ENCODE results near the gene MYO1E. TPM values are rescaled to one million over a fixed set of nuclear protein-coding genes. Genes with fewer than 3 reads are reported as not detected.
A peak's percentile ranks its signal among the peaks of the same experiment; 100 is the strongest.

The MYO1E gene
- total and polyA plus RNA-seq, 4 donors = 6.7 to 70.9 (median 21.6) TPM

DNA sequence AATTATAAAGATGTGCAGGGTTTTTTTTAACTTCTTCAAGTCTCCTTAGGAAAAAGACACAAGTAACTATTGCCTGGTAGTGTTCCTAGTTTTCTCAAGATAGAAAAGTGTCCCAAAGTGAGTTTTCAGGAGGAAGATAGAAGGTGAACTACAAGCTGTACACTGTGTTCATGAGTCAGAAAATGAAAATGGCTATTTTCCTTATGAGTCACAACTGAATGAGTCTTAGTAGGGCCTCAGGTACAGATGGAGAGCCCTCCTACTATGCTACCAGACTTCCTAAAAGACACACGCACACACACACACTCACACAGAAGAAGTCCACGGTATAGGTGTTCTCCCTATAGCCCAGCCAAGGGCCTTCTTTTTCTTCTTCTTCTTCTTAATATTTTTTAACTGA is 3.1 kb downstream of the MYO1E start:
- no peak for DNase-seq (ENCODE audit: low spot score)
- H3K9ac ChIP-seq (ENCODE audit: low read depth in 1 of 2, low read length in 2 of 2) = no peak overlapping the region
- H3K36me3 ChIP-seq (ENCODE audit: control insufficient read depth in 4 of 4, insufficient read depth in 3 of 4, low read depth in 1 of 4, low read length in 3 of 4) = peaks cover 0 to 1% (median 0%) of the 10 kb centered on the region in 4 donors
- H3K9me3 ChIP-seq (ENCODE audit: control insufficient read depth in 4 of 4, low read length in 3 of 4) = no peaks in the 10 kb centered on the region
- TF ChIP-seq HNF4G (IDR thresholded peaks at IDR 0.05) (no peak), GABPA (IDR thresholded peaks at IDR 0.05 in 1 of 2, conservative IDR thresholded peaks at IDR 0.05 in 1 of 2) (no peak), RAD21 (IDR thresholded peaks at IDR 0.05) (no peak)
- TF ChIP-seq, protein P1, sequence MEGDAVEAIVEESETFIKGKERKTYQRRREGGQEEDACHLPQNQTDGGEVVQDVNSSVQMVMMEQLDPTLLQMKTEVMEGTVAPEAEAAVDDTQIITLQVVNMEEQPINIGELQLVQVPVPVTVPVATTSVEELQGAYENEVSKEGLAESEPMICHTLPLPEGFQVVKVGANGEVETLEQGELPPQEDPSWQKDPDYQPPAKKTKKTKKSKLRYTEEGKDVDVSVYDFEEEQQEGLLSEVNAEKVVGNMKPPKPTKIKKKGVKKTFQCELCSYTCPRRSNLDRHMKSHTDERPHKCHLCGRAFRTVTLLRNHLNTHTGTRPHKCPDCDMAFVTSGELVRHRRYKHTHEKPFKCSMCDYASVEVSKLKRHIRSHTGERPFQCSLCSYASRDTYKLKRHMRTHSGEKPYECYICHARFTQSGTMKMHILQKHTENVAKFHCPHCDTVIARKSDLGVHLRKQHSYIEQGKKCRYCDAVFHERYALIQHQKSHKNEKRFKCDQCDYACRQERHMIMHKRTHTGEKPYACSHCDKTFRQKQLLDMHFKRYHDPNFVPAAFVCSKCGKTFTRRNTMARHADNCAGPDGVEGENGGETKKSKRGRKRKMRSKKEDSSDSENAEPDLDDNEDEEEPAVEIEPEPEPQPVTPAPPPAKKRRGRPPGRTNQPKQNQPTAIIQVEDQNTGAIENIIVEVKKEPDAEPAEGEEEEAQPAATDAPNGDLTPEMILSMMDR (IDR thresholded peaks at IDR 0.05; ENCODE audit: low read depth, low read length, missing input control) = no peak
- TF ChIP-seq, protein P2, sequence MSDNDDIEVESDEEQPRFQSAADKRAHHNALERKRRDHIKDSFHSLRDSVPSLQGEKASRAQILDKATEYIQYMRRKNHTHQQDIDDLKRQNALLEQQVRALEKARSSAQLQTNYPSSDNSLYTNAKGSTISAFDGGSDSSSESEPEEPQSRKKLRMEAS (IDR thresholded peaks at IDR 0.05) = no peak
- 98% methylated on average over 2 of the region's 2 CpGs for WGBS
- no peak overlapping the region for H3K4me3 ChIP-seq (ENCODE audit: low read depth in 1 of 3, low read length in 3 of 3)
- H3K27me3 ChIP-seq (ENCODE audit: control insufficient read depth in 4 of 4, insufficient read depth in 4 of 4, low read length in 3 of 4) = no peaks in the 10 kb centered on the region
- H3K4me1 ChIP-seq (ENCODE audit: control insufficient read depth in 4 of 4, insufficient read depth in 4 of 4, low read length in 3 of 4) = peaks cover 0 to 40% (median 12%) of the 10 kb centered on the region in 4 donors
- no peak overlapping the region for H3K27ac ChIP-seq (ENCODE audit: low read depth in 1 of 2, low read length in 2 of 2)

DNA sequence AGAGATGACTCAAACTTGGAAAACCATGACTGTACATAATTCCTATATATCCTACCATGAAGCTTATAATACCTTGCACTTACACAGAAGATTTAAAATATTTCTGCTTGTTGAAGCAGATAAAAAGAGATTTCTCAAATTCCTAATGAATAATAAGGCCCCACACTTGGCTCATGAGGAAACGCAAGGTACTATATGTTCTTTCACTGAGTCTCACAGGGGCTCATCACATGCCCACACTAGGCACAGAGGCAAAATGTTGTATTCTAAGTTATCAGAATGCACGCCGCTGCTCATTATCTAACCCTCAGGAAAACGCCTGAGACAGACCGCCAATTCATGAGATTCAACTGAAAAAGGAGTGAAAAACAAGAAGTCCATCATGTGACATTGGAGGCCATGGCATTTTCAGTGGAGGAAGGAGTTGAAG is 5.6 kb downstream of the MYO1E start:
- TF ChIP-seq YY1 (IDR thresholded peaks at IDR 0.05) (peak; percentile 31), HNF4G (IDR thresholded peaks at IDR 0.05) (no peak)
- TF ChIP-seq, protein P2 (IDR thresholded peaks at IDR 0.05) = no peak
- Histone ChIP-seq H3K9ac (ENCODE audit: low read depth in 1 of 2, low read length in 2 of 2) (no peak overlapping the region), H3K27me3 (ENCODE audit: control insufficient read depth in 4 of 4, insufficient read depth in 4 of 4, low read length in 3 of 4) (no peaks in the 10 kb centered on the region), H3K36me3 (ENCODE audit: control insufficient read depth in 4 of 4, insufficient read depth in 3 of 4, low read depth in 1 of 4, low read length in 3 of 4) (peaks cover 0 to 1% (median 0%) of the 10 kb centered on the region in 4 donors), H3K4me3 (ENCODE audit: low read depth in 1 of 3, low read length in 3 of 3) (no peak overlapping the region), H3K4me1 (ENCODE audit: control insufficient read depth in 4 of 4, insufficient read depth in 4 of 4, low read length in 3 of 4) (peaks cover 0 to 36% (median 10%) of the 10 kb centered on the region in 4 donors), H3K9me3 (ENCODE audit: control insufficient read depth in 4 of 4, low read length in 3 of 4) (no peaks in the 10 kb centered on the region), H3K27ac (ENCODE audit: low read depth in 1 of 2, low read length in 2 of 2) (no peak overlapping the region)
- WGBS = 79% methylated on average over 5 of the region's 5 CpGs
- no peak for DNase-seq (ENCODE audit: low spot score)

DNA sequence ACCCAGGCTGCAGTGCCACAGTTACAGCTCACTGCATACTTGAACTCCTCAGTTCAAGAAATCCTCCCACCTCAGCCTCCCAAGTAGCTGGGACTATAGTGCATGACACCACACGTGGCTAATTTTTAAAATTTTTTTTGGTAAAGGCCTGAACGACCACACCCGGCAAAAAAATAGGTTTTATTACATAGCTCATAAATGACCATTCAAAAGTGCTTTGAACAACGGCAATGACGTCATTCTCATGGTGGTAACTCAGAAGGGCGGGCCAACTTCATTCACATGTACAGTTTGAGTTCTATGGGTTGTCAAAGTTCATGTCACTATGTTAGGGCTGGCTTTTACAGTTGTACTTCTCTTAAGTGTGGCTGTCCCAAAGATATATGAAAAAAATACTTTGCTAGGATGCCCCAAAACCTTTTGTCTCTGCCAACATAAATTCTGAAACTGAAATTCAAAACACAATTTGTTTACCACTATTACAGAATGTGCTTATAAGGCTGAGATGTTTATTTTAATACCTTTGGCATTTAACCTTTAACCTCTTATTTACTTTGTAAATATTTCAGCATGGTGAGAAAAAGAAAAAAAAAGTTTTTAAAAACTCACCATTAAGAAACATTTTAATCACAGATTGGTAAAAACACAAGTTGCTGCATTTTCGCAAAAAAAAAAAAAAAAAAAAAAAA is 6.2 kb downstream of the MYO1E start:
- Histone ChIP-seq H3K27ac (ENCODE audit: low read depth in 1 of 2, low read length in 2 of 2) (no peak overlapping the region), H3K4me3 (ENCODE audit: low read depth in 1 of 3, low read length in 3 of 3) (no peak overlapping the region), H3K4me1 (ENCODE audit: control insufficient read depth in 4 of 4, insufficient read depth in 4 of 4, low read length in 3 of 4) (peaks cover 0 to 35% (median 10%) of the 10 kb centered on the region in 4 donors), H3K36me3 (ENCODE audit: control insufficient read depth in 4 of 4, insufficient read depth in 3 of 4, low read depth in 1 of 4, low read length in 3 of 4) (peaks cover 0 to 1% (median 0%) of the 10 kb centered on the region in 4 donors), H3K27me3 (ENCODE audit: control insufficient read depth in 4 of 4, insufficient read depth in 4 of 4, low read length in 3 of 4) (no peaks in the 10 kb centered on the region), H3K9me3 (ENCODE audit: control insufficient read depth in 4 of 4, low read length in 3 of 4) (no peaks in the 10 kb centered on the region), H3K9ac (ENCODE audit: low read depth in 1 of 2, low read length in 2 of 2) (no peak overlapping the region)
- no peak for DNase-seq (ENCODE audit: low spot score)
- WGBS = 47% methylated on average over 7 of the region's 7 CpGs
- no peak for TF ChIP-seq TAF1 (conservative IDR thresholded peaks at IDR 0.05)
- no peak for TF ChIP-seq RAD21 (IDR thresholded peaks at IDR 0.05)
- TF ChIP-seq, protein P3, sequence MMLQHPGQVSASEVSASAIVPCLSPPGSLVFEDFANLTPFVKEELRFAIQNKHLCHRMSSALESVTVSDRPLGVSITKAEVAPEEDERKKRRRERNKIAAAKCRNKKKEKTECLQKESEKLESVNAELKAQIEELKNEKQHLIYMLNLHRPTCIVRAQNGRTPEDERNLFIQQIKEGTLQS (IDR thresholded peaks at IDR 0.05) = no peak
- TF ChIP-seq EGR1 (IDR thresholded peaks at IDR 0.05; ENCODE audit: low read depth in 2 of 2) = no peak
- TF ChIP-seq, protein P2 (IDR thresholded peaks at IDR 0.05) = no peak
- TF ChIP-seq FOXA2 (IDR thresholded peaks at IDR 0.05) = no peak
- TF ChIP-seq HNF4A (conservative IDR thresholded peaks at IDR 0.05) = no peak
- no peak for TF ChIP-seq NR2F2 (IDR thresholded peaks at IDR 0.05)
- no peak for TF ChIP-seq YY1 (IDR thresholded peaks at IDR 0.05)
- TF ChIP-seq, protein P4, sequence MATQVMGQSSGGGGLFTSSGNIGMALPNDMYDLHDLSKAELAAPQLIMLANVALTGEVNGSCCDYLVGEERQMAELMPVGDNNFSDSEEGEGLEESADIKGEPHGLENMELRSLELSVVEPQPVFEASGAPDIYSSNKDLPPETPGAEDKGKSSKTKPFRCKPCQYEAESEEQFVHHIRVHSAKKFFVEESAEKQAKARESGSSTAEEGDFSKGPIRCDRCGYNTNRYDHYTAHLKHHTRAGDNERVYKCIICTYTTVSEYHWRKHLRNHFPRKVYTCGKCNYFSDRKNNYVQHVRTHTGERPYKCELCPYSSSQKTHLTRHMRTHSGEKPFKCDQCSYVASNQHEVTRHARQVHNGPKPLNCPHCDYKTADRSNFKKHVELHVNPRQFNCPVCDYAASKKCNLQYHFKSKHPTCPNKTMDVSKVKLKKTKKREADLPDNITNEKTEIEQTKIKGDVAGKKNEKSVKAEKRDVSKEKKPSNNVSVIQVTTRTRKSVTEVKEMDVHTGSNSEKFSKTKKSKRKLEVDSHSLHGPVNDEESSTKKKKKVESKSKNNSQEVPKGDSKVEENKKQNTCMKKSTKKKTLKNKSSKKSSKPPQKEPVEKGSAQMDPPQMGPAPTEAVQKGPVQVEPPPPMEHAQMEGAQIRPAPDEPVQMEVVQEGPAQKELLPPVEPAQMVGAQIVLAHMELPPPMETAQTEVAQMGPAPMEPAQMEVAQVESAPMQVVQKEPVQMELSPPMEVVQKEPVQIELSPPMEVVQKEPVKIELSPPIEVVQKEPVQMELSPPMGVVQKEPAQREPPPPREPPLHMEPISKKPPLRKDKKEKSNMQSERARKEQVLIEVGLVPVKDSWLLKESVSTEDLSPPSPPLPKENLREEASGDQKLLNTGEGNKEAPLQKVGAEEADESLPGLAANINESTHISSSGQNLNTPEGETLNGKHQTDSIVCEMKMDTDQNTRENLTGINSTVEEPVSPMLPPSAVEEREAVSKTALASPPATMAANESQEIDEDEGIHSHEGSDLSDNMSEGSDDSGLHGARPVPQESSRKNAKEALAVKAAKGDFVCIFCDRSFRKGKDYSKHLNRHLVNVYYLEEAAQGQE (IDR thresholded peaks at IDR 0.05) = no peak
- TF ChIP-seq SP1 (IDR thresholded peaks at IDR 0.05) = no peak
- TF ChIP-seq, protein P1 (IDR thresholded peaks at IDR 0.05; ENCODE audit: low read depth, low read length, missing input control) = no peak
- TF ChIP-seq, protein P5, sequence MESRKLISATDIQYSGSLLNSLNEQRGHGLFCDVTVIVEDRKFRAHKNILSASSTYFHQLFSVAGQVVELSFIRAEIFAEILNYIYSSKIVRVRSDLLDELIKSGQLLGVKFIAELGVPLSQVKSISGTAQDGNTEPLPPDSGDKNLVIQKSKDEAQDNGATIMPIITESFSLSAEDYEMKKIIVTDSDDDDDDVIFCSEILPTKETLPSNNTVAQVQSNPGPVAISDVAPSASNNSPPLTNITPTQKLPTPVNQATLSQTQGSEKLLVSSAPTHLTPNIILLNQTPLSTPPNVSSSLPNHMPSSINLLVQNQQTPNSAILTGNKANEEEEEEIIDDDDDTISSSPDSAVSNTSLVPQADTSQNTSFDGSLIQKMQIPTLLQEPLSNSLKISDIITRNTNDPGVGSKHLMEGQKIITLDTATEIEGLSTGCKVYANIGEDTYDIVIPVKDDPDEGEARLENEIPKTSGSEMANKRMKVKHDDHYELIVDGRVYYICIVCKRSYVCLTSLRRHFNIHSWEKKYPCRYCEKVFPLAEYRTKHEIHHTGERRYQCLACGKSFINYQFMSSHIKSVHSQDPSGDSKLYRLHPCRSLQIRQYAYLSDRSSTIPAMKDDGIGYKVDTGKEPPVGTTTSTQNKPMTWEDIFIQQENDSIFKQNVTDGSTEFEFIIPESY (IDR thresholded peaks at IDR 0.05) = no peak

All from liver (tissue), 9 donors.